Measurements from ENCODE around the gene ARMC8. TPM values are rescaled to one million over a fixed set of nuclear protein-coding genes. Genes with fewer than 3 reads are reported as not detected.

ARMC8 gene
- total RNA-seq, 1 experiment from 2014 or later = 80.9 TPM

GRCh38 chr3:138227650-138228049, 40.5 kb downstream of the ARMC8 start:
- peaks cover 36% of the 10 kb centered on the region for H3K36me3 Mint-ChIP-seq (ENCODE audit: insufficient read depth, unreplicated experiment)

DNA sequence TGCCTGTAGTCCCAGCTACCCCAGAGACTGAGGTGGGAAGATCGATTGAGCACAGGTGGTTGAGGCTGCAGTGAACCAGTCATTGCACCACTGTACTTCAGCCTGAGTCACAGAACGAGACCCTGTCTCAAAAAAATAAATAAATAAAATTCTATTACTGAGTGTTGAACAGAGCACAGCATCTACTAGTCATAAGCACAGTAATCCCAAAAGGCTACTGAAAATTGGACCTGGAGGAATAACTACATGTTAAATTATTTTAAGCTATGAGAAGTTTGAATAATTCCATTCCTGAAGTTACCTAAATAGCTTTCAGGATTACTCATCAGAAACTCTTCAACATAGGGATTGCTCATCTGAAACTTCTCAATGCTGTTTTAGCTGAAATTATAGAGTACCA, 43.4 kb downstream of the ARMC8 start:
- Mint-ChIP-seq H3K4me3 (ENCODE audit: low read depth, unreplicated experiment) (no peak overlapping the region), H3K36me3 (ENCODE audit: insufficient read depth, unreplicated experiment) (peaks cover 21% of the 10 kb centered on the region), H3K27me3 (ENCODE audit: unreplicated experiment) (no peaks in the 10 kb centered on the region), H3K27ac (ENCODE audit: unreplicated experiment) (no peak overlapping the region), H3K4me1 (ENCODE audit: low read depth, unreplicated experiment) (no peaks in the 10 kb centered on the region), H3K9me3 (ENCODE audit: low read depth, unreplicated experiment) (no peaks in the 10 kb centered on the region)
- no peak for DNase-seq
- CTCF ChIA-PET = no interaction called here
- no TSS peak for BruUV-seq (replicated peaks)
- intact Hi-C loops (cut with micrococcal nuclease; ENCODE audit: unreplicated experiment) = no loop called here
- TF ChIP-seq, protein P1, sequence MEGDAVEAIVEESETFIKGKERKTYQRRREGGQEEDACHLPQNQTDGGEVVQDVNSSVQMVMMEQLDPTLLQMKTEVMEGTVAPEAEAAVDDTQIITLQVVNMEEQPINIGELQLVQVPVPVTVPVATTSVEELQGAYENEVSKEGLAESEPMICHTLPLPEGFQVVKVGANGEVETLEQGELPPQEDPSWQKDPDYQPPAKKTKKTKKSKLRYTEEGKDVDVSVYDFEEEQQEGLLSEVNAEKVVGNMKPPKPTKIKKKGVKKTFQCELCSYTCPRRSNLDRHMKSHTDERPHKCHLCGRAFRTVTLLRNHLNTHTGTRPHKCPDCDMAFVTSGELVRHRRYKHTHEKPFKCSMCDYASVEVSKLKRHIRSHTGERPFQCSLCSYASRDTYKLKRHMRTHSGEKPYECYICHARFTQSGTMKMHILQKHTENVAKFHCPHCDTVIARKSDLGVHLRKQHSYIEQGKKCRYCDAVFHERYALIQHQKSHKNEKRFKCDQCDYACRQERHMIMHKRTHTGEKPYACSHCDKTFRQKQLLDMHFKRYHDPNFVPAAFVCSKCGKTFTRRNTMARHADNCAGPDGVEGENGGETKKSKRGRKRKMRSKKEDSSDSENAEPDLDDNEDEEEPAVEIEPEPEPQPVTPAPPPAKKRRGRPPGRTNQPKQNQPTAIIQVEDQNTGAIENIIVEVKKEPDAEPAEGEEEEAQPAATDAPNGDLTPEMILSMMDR (IDR thresholded peaks at IDR 0.05; ENCODE audit: unreplicated experiment) = no peak

More at GRCh38 chr3:138227650-138228049, 40.5 kb downstream of the ARMC8 start:
- DNase-seq = no peak
- H3K4me1 Mint-ChIP-seq (ENCODE audit: low read depth, unreplicated experiment) = no peaks in the 10 kb centered on the region
- H3K27me3 Mint-ChIP-seq (ENCODE audit: unreplicated experiment) = no peaks in the 10 kb centered on the region
- no peaks in the 10 kb centered on the region for H3K9me3 Mint-ChIP-seq (ENCODE audit: low read depth, unreplicated experiment)
- BruUV-seq (replicated peaks) = no TSS peak
- H3K4me3 Mint-ChIP-seq (ENCODE audit: low read depth, unreplicated experiment) = no peak overlapping the region
- CTCF ChIA-PET = no interaction called here
- TF ChIP-seq, protein P1 (IDR thresholded peaks at IDR 0.05; ENCODE audit: unreplicated experiment) = no peak
- intact Hi-C loops (cut with micrococcal nuclease; ENCODE audit: unreplicated experiment) = no loop called here
- H3K27ac Mint-ChIP-seq (ENCODE audit: unreplicated experiment) = no peak overlapping the region

GRCh38 chr3:138232705-138233364, 45.7 kb downstream of the ARMC8 start:
- CTCF ChIA-PET = no interaction called here
- no peak for DNase-seq
- Mint-ChIP-seq H3K27ac (ENCODE audit: unreplicated experiment) (no peak overlapping the region), H3K9me3 (ENCODE audit: low read depth, unreplicated experiment) (no peaks in the 10 kb centered on the region), H3K36me3 (ENCODE audit: insufficient read depth, unreplicated experiment) (peaks cover 33% of the 10 kb centered on the region), H3K27me3 (ENCODE audit: unreplicated experiment) (no peaks in the 10 kb centered on the region), H3K4me3 (ENCODE audit: low read depth, unreplicated experiment) (no peak overlapping the region), H3K4me1 (ENCODE audit: low read depth, unreplicated experiment) (no peaks in the 10 kb centered on the region)
- intact Hi-C loops (cut with micrococcal nuclease; ENCODE audit: unreplicated experiment) = no loop called here
- no TSS peak for BruUV-seq (replicated peaks)
- TF ChIP-seq, protein P1 (IDR thresholded peaks at IDR 0.05; ENCODE audit: unreplicated experiment) = no peak

DNA sequence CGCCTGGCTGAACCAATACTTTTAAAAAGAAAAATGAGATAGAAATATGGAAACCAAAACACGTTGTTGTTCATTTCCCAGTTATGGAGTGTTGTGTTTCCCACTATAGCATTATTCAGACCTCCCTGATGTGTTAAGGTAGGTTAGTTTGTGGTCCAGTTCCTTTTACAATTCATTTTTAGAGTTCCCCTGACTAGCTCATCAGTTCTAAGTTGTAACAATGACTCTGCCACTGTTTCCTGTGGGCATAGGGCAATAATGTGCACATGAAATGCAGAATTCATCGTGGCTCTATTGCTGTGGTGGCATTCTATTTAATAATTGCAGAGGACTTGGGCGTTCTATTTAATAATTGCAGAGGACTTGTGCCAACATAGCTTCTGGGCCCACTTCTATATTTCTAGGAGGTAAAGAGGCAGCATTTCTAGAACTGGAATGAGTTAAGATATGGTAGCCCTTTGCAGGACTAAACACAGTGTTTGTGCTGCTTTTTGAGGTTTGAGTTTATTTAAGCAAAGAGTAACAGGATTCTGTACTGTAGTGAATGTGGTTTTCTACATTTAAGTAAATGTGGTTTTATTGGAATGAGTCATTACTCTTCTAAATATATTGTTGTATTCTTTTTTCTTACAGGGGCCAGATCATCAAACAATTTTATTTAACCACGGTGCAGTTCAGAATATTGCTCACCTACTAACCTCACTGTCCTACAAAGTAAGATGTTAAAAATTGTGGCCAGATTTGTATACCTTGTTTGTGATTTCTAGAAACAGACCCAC, 47.5 kb downstream of the ARMC8 start:
- intact Hi-C loops (cut with micrococcal nuclease; ENCODE audit: unreplicated experiment) = no loop called here
- no peak overlapping the region for H3K4me3 Mint-ChIP-seq (ENCODE audit: low read depth, unreplicated experiment)
- TF ChIP-seq, protein P1 (IDR thresholded peaks at IDR 0.05; ENCODE audit: unreplicated experiment) = no peak
- H3K9me3 Mint-ChIP-seq (ENCODE audit: low read depth, unreplicated experiment) = no peaks in the 10 kb centered on the region
- H3K27ac Mint-ChIP-seq (ENCODE audit: unreplicated experiment) = no peak overlapping the region
- H3K27me3 Mint-ChIP-seq (ENCODE audit: unreplicated experiment) = no peaks in the 10 kb centered on the region
- CTCF ChIA-PET = interaction anchor here (0.7 kb wide), 1 partner anchor 10 kb away, joined by 11 read pairs; no protein-coding TSS in a partner anchor
- DNase-seq = no peak
- peaks cover 38% of the 10 kb centered on the region for H3K36me3 Mint-ChIP-seq (ENCODE audit: insufficient read depth, unreplicated experiment)
- no peaks in the 10 kb centered on the region for H3K4me1 Mint-ChIP-seq (ENCODE audit: low read depth, unreplicated experiment)
- BruUV-seq (replicated peaks) = no TSS peak

Data from Calu3 (cell line).